Neural cell (in vitro differentiated cells): ENCODE data around the gene HSPA1A.

Experiments used
- TAF1 ChIP-seq: IDR thresholded peaks from 2 replicates; pipeline ENCODE4 v1.6.1; 2012; ENCODE audit warnings: low read depth
- TF ChIP-seq, protein P1 (sequence below): fragments of 450-650 bp; IDR thresholded peaks from 2 replicates; pipeline ENCODE4 v1.5.1; 2014; ENCODE audit warnings: antibody characterized with exemption, mild to moderate bottlenecking, moderate library complexity; ENCODE audit not compliant: poor library complexity, severe bottlenecking

DNA sequence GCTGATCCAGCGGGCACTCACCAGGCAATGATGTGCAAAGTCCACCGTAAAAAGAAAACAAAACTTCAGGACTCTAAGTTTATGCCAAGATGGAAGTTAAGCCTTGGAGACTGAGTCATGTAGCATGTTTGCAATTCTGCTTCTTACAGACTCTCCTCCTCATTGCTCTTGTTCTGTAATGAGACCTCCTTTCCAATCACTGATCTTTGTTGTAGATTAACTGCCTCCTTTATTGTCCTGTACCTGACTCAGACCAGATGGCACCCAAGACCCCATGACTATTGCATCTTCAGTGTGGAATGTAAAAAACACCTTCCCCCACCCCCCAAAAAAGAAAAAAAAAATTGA is 36.1 kb downstream of the HSPA1A start:
- TF ChIP-seq, protein P1, sequence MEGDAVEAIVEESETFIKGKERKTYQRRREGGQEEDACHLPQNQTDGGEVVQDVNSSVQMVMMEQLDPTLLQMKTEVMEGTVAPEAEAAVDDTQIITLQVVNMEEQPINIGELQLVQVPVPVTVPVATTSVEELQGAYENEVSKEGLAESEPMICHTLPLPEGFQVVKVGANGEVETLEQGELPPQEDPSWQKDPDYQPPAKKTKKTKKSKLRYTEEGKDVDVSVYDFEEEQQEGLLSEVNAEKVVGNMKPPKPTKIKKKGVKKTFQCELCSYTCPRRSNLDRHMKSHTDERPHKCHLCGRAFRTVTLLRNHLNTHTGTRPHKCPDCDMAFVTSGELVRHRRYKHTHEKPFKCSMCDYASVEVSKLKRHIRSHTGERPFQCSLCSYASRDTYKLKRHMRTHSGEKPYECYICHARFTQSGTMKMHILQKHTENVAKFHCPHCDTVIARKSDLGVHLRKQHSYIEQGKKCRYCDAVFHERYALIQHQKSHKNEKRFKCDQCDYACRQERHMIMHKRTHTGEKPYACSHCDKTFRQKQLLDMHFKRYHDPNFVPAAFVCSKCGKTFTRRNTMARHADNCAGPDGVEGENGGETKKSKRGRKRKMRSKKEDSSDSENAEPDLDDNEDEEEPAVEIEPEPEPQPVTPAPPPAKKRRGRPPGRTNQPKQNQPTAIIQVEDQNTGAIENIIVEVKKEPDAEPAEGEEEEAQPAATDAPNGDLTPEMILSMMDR: no peak
- TF ChIP-seq TAF1: no peak
